Naive thymus-derived CD4-positive, alpha-beta T cell (primary cell): Measurements from ENCODE around the gene ATP6V0D1. TPM values are rescaled to one million over a fixed set of nuclear protein-coding genes. Genes with fewer than 3 reads are reported as not detected.

Experiments used
- ATAC-seq: fragments of 150-1000 bp; cut with Tn5 transposase; 2 replicates; pipeline ENCODE4 v1.10.0; 2021; ENCODE audit warnings: mild to moderate bottlenecking, moderate library complexity
- CTCF ChIA-PET: fragments of 350-600 bp; sonication (Branson Sonifier 250); formaldehyde crosslinking; loops from one replicate; lab custom pipeline; 2021; ENCODE audit warnings: antibody characterized with exemption; lab: Charles Lee
- POLR2A ChIA-PET: fragments of 350-600 bp; sonication (Branson Sonifier 250); formaldehyde crosslinking; loops from one replicate; lab custom pipeline; 2021; ENCODE audit warnings: antibody characterized with exemption, inconsistent platforms; lab: Charles Lee
- DNase-seq, 9 donors: peaks; one replicate each; pipeline versions ENCODE4 v3.0.0 to v3.0.0-alpha.2; 2020 to 2022; ENCODE audit warnings: mixed read lengths in 1 of 9
- H3K27ac ChIP-seq: one replicate; pipeline ENCODE4 v1.7.0; 2013; ENCODE audit warnings: mild to moderate bottlenecking, low read depth, low read length, moderate library complexity
- H3K27me3 ChIP-seq, 2 donors: one replicate each; pipeline ENCODE4 v1.7.0; 2013; ENCODE audit warnings: low read length in 2 of 2, mild to moderate bottlenecking in 2 of 2, moderate library complexity in 2 of 2; ENCODE audit not compliant: control insufficient read depth in 2 of 2, insufficient read depth in 2 of 2
- H3K36me3 ChIP-seq, 3 experiments: 1 replicate in 2 of 3; 2 replicates in 1 of 3; pipeline ENCODE4 v1.7.0; 2013; ENCODE audit warnings: low read length in 3 of 3, mild to moderate bottlenecking in 3 of 3, moderate library complexity in 1 of 3; ENCODE audit not compliant: insufficient read depth in 3 of 3, control insufficient read depth in 2 of 3
- H3K4me1 ChIP-seq, 2 donors: one replicate each; pipeline ENCODE4 v1.7.0; 2013; ENCODE audit warnings: low read length in 2 of 2, mild to moderate bottlenecking in 2 of 2, moderate library complexity in 1 of 2; ENCODE audit not compliant: control insufficient read depth in 2 of 2, insufficient read depth in 2 of 2
- H3K4me3 ChIP-seq: 2 replicates; pipeline ENCODE4 v1.7.0; 2013; ENCODE audit warnings: mild to moderate bottlenecking, low read length
- H3K9me3 ChIP-seq, 3 experiments: 1 replicate in 2 of 3; 2 replicates in 1 of 3; pipeline ENCODE4 v1.7.0; 2013; ENCODE audit warnings: low read length in 3 of 3; ENCODE audit not compliant: control insufficient read depth in 2 of 3
- H3K27ac Mint-ChIP-seq, 9 donors: one replicate each; pipeline ENCODE4 v1.8.0; 2020 to 2022; ENCODE audit warnings: mixed read lengths in 9 of 9, mild to moderate bottlenecking in 8 of 9, moderate library complexity in 5 of 9, inconsistent platforms in 2 of 9
- H3K27me3 Mint-ChIP-seq, 5 donors: one replicate each; pipeline ENCODE4 v1.8.0; 2021 to 2022; ENCODE audit warnings: mixed read lengths in 5 of 5, mild to moderate bottlenecking in 1 of 5
- H3K36me3 Mint-ChIP-seq, 5 donors: one replicate each; pipeline ENCODE4 v1.8.0; 2020 to 2022; ENCODE audit warnings: mixed read lengths in 5 of 5, mild to moderate bottlenecking in 3 of 5, inconsistent platforms in 1 of 5
- H3K4me1 Mint-ChIP-seq, 7 donors: one replicate each; pipeline ENCODE4 v1.8.0; 2020 to 2022; ENCODE audit warnings: mixed read lengths in 7 of 7, mild to moderate bottlenecking in 3 of 7, inconsistent platforms in 1 of 7
- H3K4me3 Mint-ChIP-seq, 10 donors: one replicate each; pipeline ENCODE4 v1.8.0; 2020 to 2022; ENCODE audit warnings: mild to moderate bottlenecking in 10 of 10, mixed read lengths in 10 of 10, moderate library complexity in 6 of 10, inconsistent platforms in 2 of 10
- H3K9me3 Mint-ChIP-seq, 11 donors: one replicate each; pipeline ENCODE4 v1.8.0; 2020 to 2022; ENCODE audit warnings: mixed read lengths in 11 of 11, mild to moderate bottlenecking in 4 of 11, inconsistent platforms in 1 of 11, moderate library complexity in 1 of 11
- intact Hi-C, 2 donors: fragments of 100-400 bp; cut with micrococcal nuclease; formaldehyde crosslinking; loops; one replicate each; pipeline ENCODE4 v1.15.1; 2023
- polyA plus RNA-seq, 2 donors: library from polyadenylated mRNA; unstranded; fragments of 300-500 nt; fragmentation: Illumina TruSeq; gene quantifications; one replicate each; pipeline ENCODE4 v1.2.3, GENCODE V29; 2021
- total RNA-seq, 6 experiments: library from RNA in 5 of 6; stranded (reverse) in 5 of 6; gene quantifications; 1 replicate in 5 of 6; 2 replicates in 1 of 6; pipeline ENCODE4 v1.2.3 and lab custom pipeline; 2021 to 2026

ATP6V0D1 gene
- total and polyA plus RNA-seq, 7 experiments from 2014 or later, result 35.8 to 104 (median 58.2) TPM

DNA sequence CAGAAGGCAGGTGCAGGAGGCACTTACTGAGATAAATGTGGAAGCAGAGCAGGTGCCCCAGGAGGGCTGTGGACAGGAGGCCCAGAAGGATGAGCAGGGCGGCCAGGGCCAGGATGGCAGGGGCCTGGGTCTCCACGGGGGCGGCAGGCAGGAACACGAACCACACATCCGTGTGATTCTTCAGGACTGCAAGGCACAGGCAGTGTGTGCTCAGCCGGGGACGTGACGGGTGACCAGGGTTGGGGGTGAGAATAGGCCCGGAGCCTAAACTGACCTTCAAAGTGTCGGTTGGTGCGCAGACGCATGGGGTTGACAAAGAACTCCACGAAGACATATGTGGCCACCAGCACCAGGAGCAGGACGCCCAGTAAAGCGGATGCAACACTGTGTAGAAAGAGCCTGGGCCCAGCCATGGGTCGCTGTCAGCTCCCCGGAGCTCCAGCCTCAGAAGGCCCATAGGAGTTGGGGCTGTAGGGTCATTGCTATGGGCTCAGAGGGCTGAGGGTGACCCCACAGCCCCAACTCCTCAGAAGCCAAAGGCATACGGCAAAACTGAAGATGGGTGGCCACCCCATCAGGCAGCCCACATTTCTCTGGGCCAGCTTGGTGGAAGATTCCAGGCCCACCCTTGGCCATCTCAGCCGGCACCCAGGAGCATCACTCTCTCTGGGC lies 82.3 kb downstream of the ATP6V0D1 start:
- Histone ChIP-seq H3K4me1 (peaks cover 1 to 5% of the 10 kb centered on the region in 2 donors), H3K4me3 (no peak overlapping the region), H3K9me3 (no peaks in the 10 kb centered on the region), H3K36me3 (no peaks in the 10 kb centered on the region), H3K27me3 (peaks cover 0 to 7% of the 10 kb centered on the region in 2 donors), H3K27ac (no peak overlapping the region)
- ATAC-seq, result no peak
- ChIA-PET CTCF (interaction anchor here (0.6 to 1.0 kb wide), 4 partner anchors 13 to 1062 kb away, joined by 3 to 4 read pairs (median 3); no protein-coding TSS in a partner anchor), POLR2A (interaction anchor here (0.7 kb wide), 1 partner anchor 26 kb away, joined by 3 read pairs; no protein-coding TSS in a partner anchor)
- H3K4me3 Mint-ChIP-seq, result no peak overlapping the region
- intact Hi-C loops, result loop anchor here (1.0 to 5.0 kb wide), 6 partner anchors 50 to 444 kb away; partner anchors contain the start of gene PLEKHG4 (in 2 of the 2)
- DNase-seq, result no peak
- peaks cover 10 to 30% (median 23%) of the 10 kb centered on the region in 5 donors for H3K27me3 Mint-ChIP-seq
- H3K27ac Mint-ChIP-seq, result no peak overlapping the region
- H3K9me3 Mint-ChIP-seq, result no peaks in the 10 kb centered on the region
- H3K36me3 Mint-ChIP-seq, result no peaks in the 10 kb centered on the region
- H3K4me1 Mint-ChIP-seq, result peaks cover 5 to 7% (median 6%) of the 10 kb centered on the region in 7 donors

DNA sequence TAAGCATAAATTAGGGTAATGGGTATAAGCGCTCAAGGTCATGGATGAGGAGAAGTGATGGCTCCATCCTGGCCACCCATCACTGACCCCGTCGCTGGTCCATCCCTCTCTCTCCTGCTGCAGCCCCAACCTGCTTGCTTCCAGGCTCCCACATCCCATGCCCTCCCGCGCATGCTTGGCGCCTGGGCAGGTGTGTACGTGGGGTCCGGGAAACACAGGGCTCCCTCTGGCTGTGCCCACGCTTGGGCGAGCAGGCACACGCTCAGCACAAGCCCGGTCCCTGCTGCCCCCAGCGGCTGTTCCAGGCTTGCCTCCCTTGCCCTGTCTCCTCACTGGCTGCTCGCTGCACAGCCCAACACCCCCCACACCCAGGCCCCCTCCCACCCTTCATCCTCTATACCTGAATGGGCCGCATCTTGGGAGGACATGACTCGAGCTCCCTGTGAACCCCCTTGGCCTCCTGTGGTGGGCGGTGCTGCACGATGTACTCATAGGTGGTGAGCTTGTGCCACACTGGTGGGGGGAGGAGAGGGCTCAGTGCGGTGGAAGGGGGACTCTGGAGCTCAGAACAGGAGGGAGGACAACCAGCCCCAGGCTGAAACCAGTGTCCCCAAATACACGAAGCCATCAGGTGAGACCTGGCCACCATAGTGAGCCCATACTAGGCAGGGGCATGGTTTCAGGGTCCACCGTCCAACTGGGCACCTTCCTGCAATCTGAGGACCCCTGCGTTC lies 83.0 kb downstream of the ATP6V0D1 start:
- H3K27me3 ChIP-seq, result peaks cover 0 to 11% of the 10 kb centered on the region in 2 donors
- H3K36me3 ChIP-seq, result no peaks in the 10 kb centered on the region
- intact Hi-C loops, result loop anchor here (2.0 to 5.0 kb wide), 4 partner anchors 49 to 137 kb away; partner anchors contain the start of gene PLEKHG4 (in 2 of the 2)
- Mint-ChIP-seq H3K9me3 (no peaks in the 10 kb centered on the region), H3K4me3 (no peak overlapping the region), H3K4me1 (peaks cover 6 to 7% (median 6%) of the 10 kb centered on the region in 7 donors), H3K36me3 (no peaks in the 10 kb centered on the region), H3K27me3 (peaks cover 9 to 33% (median 23%) of the 10 kb centered on the region in 5 donors), H3K27ac (no peak overlapping the region)
- no peak overlapping the region for H3K27ac ChIP-seq
- ATAC-seq, result no peak
- no peaks in the 10 kb centered on the region for H3K9me3 ChIP-seq
- ChIA-PET CTCF (interaction anchor here (0.6 kb wide), 1 partner anchor 14 kb away, joined by 3 read pairs; no protein-coding TSS in a partner anchor), POLR2A (no interaction called here)
- peaks cover 7 to 8% of the 10 kb centered on the region in 2 donors for H3K4me1 ChIP-seq
- DNase-seq, result no peak
- H3K4me3 ChIP-seq, result no peak overlapping the region

DNA sequence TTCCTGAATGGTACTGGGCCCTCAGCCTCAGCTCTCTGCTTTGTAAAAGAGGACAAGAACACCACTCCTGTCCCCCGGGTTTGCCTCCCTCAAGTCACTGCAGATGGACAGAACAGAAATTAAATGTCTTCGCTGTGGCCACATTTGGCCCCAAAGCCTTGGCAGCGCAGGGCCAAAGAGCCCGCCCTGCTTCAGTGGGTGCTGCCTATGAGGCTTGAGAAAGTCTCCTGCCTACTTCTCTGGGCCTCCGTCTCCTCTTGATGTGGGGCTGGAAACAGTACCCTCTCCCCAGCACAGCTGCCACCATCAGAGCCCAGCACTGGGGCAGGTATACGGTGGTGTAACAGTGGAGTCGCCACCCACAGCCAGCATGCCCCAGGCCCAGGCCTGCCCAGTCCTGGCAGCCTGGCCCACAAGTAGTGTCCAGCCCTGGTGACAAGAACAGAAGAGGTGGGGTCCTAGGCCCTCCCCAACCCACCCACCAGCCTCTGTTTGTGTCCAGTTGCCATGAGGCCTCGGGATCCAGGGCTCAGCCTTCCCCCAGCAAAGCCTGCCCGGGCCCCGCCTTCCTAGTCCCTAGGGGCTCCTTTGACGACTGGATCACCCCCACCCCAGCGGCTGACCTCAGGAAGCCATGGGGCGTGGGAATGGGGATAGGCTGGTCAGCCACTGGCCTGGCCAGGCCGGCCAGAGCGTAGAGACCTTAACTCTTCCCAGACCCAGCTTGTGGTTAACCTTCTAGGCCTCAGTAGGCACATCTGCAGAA lies 83.7 kb downstream of the ATP6V0D1 start:
- CTCF ChIA-PET, result no interaction called here
- H3K4me3 ChIP-seq, result no peak overlapping the region
- peaks cover 7 to 8% of the 10 kb centered on the region in 2 donors for H3K4me1 ChIP-seq

DNA sequence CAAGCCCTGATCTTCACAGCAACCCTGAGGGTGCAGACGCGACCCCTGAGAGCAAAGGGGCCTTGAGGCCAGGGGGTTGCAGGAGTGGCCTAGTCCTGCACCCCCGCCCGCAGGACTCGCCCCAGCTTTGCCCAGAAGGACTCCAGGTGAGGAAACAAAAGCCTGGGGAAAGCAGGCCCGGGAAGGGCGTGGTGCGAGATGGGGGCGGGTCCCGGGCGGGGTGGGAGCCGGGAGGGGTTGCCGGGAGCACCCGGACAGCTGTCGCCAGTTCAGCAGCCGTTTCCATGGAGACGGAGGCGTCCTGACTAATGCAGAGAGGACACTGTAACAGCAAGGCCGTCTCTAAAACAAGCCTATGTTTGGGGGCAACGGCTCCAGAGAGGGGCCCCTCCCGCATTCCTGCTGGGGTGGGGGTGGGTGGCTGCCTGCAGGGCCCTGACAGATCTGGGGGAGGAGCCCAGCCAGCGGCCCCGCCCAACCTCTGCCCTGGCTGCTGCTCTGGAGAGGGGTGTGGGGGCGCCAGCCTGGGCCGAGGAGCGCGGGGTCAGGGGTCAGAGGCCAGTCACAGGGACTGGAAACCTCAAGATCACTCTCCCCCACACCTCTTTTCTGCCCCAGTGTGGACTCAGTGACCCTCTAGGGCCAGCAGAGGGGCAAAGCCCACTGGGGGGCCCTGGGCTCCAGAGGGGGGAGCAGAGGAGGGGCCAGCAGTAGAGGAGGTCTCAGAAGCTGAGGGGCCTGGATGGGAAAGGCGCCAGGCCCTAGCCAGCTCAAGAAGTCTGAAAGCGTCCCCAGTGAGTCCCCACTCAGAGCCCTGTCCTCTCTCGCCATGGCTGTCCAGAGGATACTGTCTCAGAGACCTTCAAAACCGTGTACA lies 84.6 kb downstream of the ATP6V0D1 start:
- Histone ChIP-seq H3K27me3 (peaks cover 4 to 11% of the 10 kb centered on the region in 2 donors), H3K4me3 (no peak overlapping the region), H3K36me3 (no peaks in the 10 kb centered on the region), H3K4me1 (peaks cover 7 to 8% of the 10 kb centered on the region in 2 donors), H3K27ac (no peak overlapping the region), H3K9me3 (no peaks in the 10 kb centered on the region)
- Mint-ChIP-seq H3K27ac (no peak overlapping the region), H3K9me3 (no peaks in the 10 kb centered on the region), H3K4me1 (peaks cover 6 to 18% (median 6%) of the 10 kb centered on the region in 7 donors), H3K36me3 (no peaks in the 10 kb centered on the region), H3K4me3 (peak overlapping the region in 1 of 10 donors; percentile 40), H3K27me3 (peaks cover 16 to 39% (median 29%) of the 10 kb centered on the region in 5 donors)
- DNase-seq, result no peak
- CTCF ChIA-PET, result no interaction called here
- POLR2A ChIA-PET, result no interaction called here
- no peak for ATAC-seq
- intact Hi-C loops, result loop anchor here in 1 of 2 donors (5.0 kb wide), 1 partner anchor 119 kb away; the partner anchor contains the start of gene PLEKHG4

More for the DNA sequence above, 83.7 kb downstream of the ATP6V0D1 start:
- DNase-seq (no peak), ATAC-seq (no peak)
- H3K27me3 Mint-ChIP-seq, result peaks cover 13 to 37% (median 28%) of the 10 kb centered on the region in 5 donors
- Histone ChIP-seq H3K9me3 (no peaks in the 10 kb centered on the region), H3K27me3 (peaks cover 4 to 11% of the 10 kb centered on the region in 2 donors), H3K36me3 (no peaks in the 10 kb centered on the region), H3K27ac (no peak overlapping the region)
- H3K4me1 Mint-ChIP-seq, result peaks cover 6 to 12% (median 6%) of the 10 kb centered on the region in 7 donors
- H3K36me3 Mint-ChIP-seq, result no peaks in the 10 kb centered on the region
- H3K27ac Mint-ChIP-seq, result no peak overlapping the region
- POLR2A ChIA-PET, result no interaction called here
- H3K9me3 Mint-ChIP-seq, result no peaks in the 10 kb centered on the region
- H3K4me3 Mint-ChIP-seq, result peak overlapping the region in 1 of 10 donors; percentile 40
- intact Hi-C loops, result loop anchor here in 1 of 2 donors (5.0 kb wide), 1 partner anchor 120 kb away; the partner anchor contains the start of gene PLEKHG4

DNA sequence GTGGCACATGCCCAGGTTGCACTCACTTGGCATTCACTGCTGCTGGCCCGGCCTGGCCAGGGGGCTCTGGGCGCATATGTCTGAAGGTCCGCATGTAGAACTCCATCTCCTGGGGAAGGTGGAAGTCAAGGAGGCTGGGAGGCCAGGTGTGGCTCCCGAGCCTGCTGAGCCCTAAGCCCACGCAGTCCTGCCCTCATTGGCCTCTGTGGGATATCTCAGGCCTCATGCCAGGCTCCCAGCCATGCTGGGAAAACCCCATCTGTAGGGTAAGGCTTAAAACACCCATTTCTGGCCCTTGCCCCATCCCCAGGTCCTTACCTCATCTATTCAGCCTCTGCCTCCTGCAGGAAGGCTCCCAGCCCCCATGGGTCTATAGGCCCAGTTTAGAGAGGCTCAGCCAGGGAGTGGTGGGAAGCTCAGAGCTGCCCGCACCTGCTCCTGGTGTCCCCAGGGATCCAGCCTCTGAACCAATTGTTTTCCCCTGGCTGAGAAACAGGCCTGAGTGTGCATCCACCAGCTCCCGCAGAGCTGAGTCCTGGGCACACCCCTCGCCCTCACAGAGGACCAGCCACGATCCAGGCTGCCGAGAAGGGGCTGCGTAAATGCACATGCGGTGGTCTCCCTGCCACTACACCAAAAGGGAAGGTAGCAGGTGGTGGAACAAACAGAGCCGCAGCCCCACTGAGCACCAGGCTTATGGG lies 85.3 kb downstream of the ATP6V0D1 start:
- ATAC-seq (no peak), DNase-seq (no peak)
- Histone ChIP-seq H3K27me3 (peaks cover 4 to 11% of the 10 kb centered on the region in 2 donors), H3K36me3 (no peaks in the 10 kb centered on the region), H3K27ac (no peak overlapping the region), H3K4me1 (peaks cover 7 to 8% of the 10 kb centered on the region in 2 donors), H3K4me3 (no peak overlapping the region), H3K9me3 (no peaks in the 10 kb centered on the region)
- ChIA-PET CTCF (no interaction called here), POLR2A (no interaction called here)
- no peak overlapping the region for H3K27ac Mint-ChIP-seq
- H3K4me3 Mint-ChIP-seq, result peak overlapping the region in 6 of 10 donors; percentile 27 to 81 (median 38)
- H3K9me3 Mint-ChIP-seq, result no peaks in the 10 kb centered on the region
- H3K27me3 Mint-ChIP-seq, result peaks cover 16 to 43% (median 29%) of the 10 kb centered on the region in 5 donors
- intact Hi-C loops, result loop anchor here in 1 of 2 donors (5.0 kb wide), 1 partner anchor 118 kb away; the partner anchor contains the start of gene PLEKHG4
- H3K36me3 Mint-ChIP-seq, result no peaks in the 10 kb centered on the region
- H3K4me1 Mint-ChIP-seq, result peaks cover 6 to 18% (median 6%) of the 10 kb centered on the region in 7 donors
